Hepatocyte (in vitro differentiated cells): ENCODE results near the gene CDH18. TPM values are rescaled to one million over a fixed set of nuclear protein-coding genes. Genes with fewer than 3 reads are reported as not detected.

Experiments used
- DNase-seq: peaks from one replicate; pipeline ENCODE4 v3.0.0-alpha.2; 2016; ENCODE audit warnings: low spot score
- H2AFZ ChIP-seq: fragments of 200-600 bp; sonication (generic); 2 replicates; pipeline ENCODE4 v1.6.0; 2016; ENCODE audit warnings: antibody characterized with exemption, mild to moderate bottlenecking
- H3K27ac ChIP-seq: fragments of 200-600 bp; sonication (generic); 2 replicates; pipeline ENCODE4 v1.5.1; 2016; ENCODE audit warnings: mild to moderate bottlenecking
- H3K27me3 ChIP-seq: fragments of 200-600 bp; sonication (generic); 2 replicates; pipeline ENCODE4 v1.6.1; 2016
- H3K36me3 ChIP-seq: fragments of 200-600 bp; sonication (generic); replicated peaks from 2 replicates; pipeline ENCODE4 v1.5.1; 2016; ENCODE audit warnings: low read depth; ENCODE audit not compliant: insufficient read depth
- H3K4me1 ChIP-seq: fragments of 200-600 bp; sonication (generic); 2 replicates; pipeline ENCODE4 v1.5.1; 2016; ENCODE audit warnings: mild to moderate bottlenecking, moderate library complexity; ENCODE audit not compliant: insufficient read depth
- H3K4me2 ChIP-seq: fragments of 200-600 bp; sonication (generic); 2 replicates; pipeline ENCODE4 v1.6.0; 2016
- H3K4me3 ChIP-seq: fragments of 200-600 bp; sonication (generic); 2 replicates; pipeline ENCODE4 v1.5.1; 2016; ENCODE audit warnings: mild to moderate bottlenecking
- H3K79me2 ChIP-seq: fragments of 200-600 bp; sonication (generic); 2 replicates; pipeline ENCODE4 v1.6.0; 2017; ENCODE audit warnings: mild to moderate bottlenecking
- H3K9me2 ChIP-seq: fragments of 200-600 bp; sonication (generic); replicated peaks from 2 replicates; pipeline ENCODE4 v1.6.0; 2017; ENCODE audit warnings: mild to moderate bottlenecking; ENCODE audit not compliant: insufficient read depth
- H3K9me3 ChIP-seq: fragments of 200-600 bp; sonication (generic); 2 replicates; pipeline ENCODE4 v1.5.1; 2016; ENCODE audit warnings: low read depth, mild to moderate bottlenecking
- H4K20me1 ChIP-seq: fragments of 200-600 bp; sonication (generic); 2 replicates; pipeline ENCODE4 v1.6.0; 2016; ENCODE audit warnings: mild to moderate bottlenecking; ENCODE audit not compliant: insufficient read depth, poor library complexity, severe bottlenecking
- CTCF ChIP-seq: fragments of 200-600 bp; sonication (generic); IDR thresholded peaks from 2 replicates; pipeline ENCODE4 v1.5.1; 2016; ENCODE audit warnings: antibody characterized with exemption, mild to moderate bottlenecking; ENCODE audit not compliant: poor library complexity
- EZH2 ChIP-seq: fragments of 200-600 bp; sonication (generic); IDR thresholded peaks from 2 replicates; pipeline ENCODE4 v1.6.1; 2016; ENCODE audit warnings: antibody characterized with exemption, mild to moderate bottlenecking, borderline replicate concordance
- EZH2phosphoT487 ChIP-seq: fragments of 200-600 bp; sonication (generic); IDR thresholded peaks from one replicate; pipeline ENCODE4 v1.6.1; 2018; ENCODE audit warnings: antibody characterized with exemption, mild to moderate bottlenecking, low read depth, moderate library complexity; ENCODE audit not compliant: unreplicated experiment, severe bottlenecking
- WGBS: methylation state at CpG from one replicate; pipeline ENCODE4 v1.1.6; 2016; ENCODE audit warnings: low lambda C conversion rate; ENCODE audit errors: missing lambda C conversion rate; 5-methylcytosine and 5-hydroxymethylcytosine counted together
- polyA plus RNA-seq: library from polyadenylated mRNA; unstranded; fragments of >200 nt; fragmentation: Nextera tagmentation; extraction: Ambion mirVana; gene quantifications from 2 replicates; pipeline ENCODE4 v1.2.1, GENCODE V29; 2016
- total RNA-seq: library from RNA; depleted of rRNA; stranded (reverse); fragments of >200 nt; gene quantifications from 2 replicates; pipeline ENCODE4 v1.2.3, GENCODE V29; 2014

The CDH18 gene
- total RNA-seq = 1.5 and 2.7 TPM in 2 replicates
- polyA plus RNA-seq = 0.71 and 2.2 TPM in 2 replicates

- WGBS = 11% methylated on average over 25 of the region's 26 CpGs
- no peaks in the 10 kb centered on the region for H3K79me2 ChIP-seq
- no peaks in the 10 kb centered on the region for H3K9me3 ChIP-seq
- no peak within 1 kb of the TSS for H3K27ac ChIP-seq
- no peaks in the 10 kb centered on the region for H3K9me2 ChIP-seq
- H3K4me3 ChIP-seq = peak within 1 kb of the TSS; percentile 37
- H3K36me3 ChIP-seq = no peaks in the 10 kb centered on the region
- no peaks in the 10 kb centered on the region for H3K4me1 ChIP-seq
- H3K27me3 ChIP-seq = peaks cover 15% of the 10 kb centered on the region
- H4K20me1 ChIP-seq = no peaks in the 10 kb centered on the region
- peak; percentile 68 for DNase-seq
- H2AFZ ChIP-seq = peak within 1 kb of the TSS; percentile 79
- TF ChIP-seq CTCF = no peak
- no peak for TF ChIP-seq EZH2
- no peak for TF ChIP-seq EZH2phosphoT487
- H3K4me2 ChIP-seq = peak within 1 kb of the TSS; percentile 78
Measured at GRCh38 chr5:19987612-19988361, at the start of gene CDH18. Gene CDH18, minus strand, starts transcription at chr5:19988200. Its CDS starts 149,214 bp downstream, at chr5:19838986.

DNA sequence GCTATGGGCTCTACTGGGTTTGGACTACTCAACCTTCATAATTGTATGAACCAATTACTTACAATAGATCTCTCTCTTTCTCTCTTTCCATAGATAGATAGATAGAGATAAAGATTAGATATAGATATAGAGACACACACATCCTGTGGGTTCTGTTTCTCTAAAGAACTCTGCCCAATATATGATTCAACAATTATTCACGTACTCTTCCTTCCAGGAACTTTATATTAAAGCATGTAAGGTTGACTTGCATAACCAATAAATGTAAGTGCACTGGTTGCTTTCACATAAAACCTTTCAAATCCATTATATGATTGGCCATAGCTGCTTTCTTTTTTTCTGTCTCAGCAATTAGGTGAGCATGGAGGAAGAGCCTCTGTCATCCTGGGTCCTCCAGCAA lies 46.7 kb upstream of the CDH18 start:
- H3K27me3 ChIP-seq = no peaks in the 10 kb centered on the region
- no peaks in the 10 kb centered on the region for H3K4me1 ChIP-seq
- no peak for DNase-seq
- H3K79me2 ChIP-seq = no peaks in the 10 kb centered on the region
- no peaks in the 10 kb centered on the region for H4K20me1 ChIP-seq
- no peaks in the 10 kb centered on the region for H3K36me3 ChIP-seq
- H3K4me3 ChIP-seq = no peak overlapping the region
- no peak overlapping the region for H2AFZ ChIP-seq
- no peak overlapping the region for H3K4me2 ChIP-seq
- TF ChIP-seq EZH2phosphoT487 (no peak), EZH2 (no peak), CTCF (no peak)
- WGBS = 92% methylated on average over 1 of the region's 1 CpG
- no peak overlapping the region for H3K27ac ChIP-seq
- H3K9me2 ChIP-seq = no peaks in the 10 kb centered on the region
- no peaks in the 10 kb centered on the region for H3K9me3 ChIP-seq

- TF ChIP-seq EZH2phosphoT487 (no peak), EZH2 (no peak), CTCF (no peak)
- Histone ChIP-seq H3K4me3 (no peak overlapping the region), H2AFZ (no peak overlapping the region), H3K9me2 (no peaks in the 10 kb centered on the region), H3K4me1 (no peaks in the 10 kb centered on the region), H3K4me2 (no peak overlapping the region), H4K20me1 (no peaks in the 10 kb centered on the region), H3K36me3 (no peaks in the 10 kb centered on the region), H3K27me3 (no peaks in the 10 kb centered on the region), H3K27ac (peak overlapping the region; percentile 47), H3K79me2 (no peaks in the 10 kb centered on the region), H3K9me3 (no peaks in the 10 kb centered on the region)
- WGBS = 92% methylated on average over 2 of the region's 2 CpGs
- no peak for DNase-seq
Measured at GRCh38 chr5:20033881-20034280, 45.9 kb upstream of the CDH18 start.
